D721Med (cell line): ENCODE measurements around the gene TMEM169.

ENCODE experiments used
- DNase-seq: peaks from one replicate; pipeline ENCODE4 v3.0.0; 2011; ENCODE audit warnings: low spot score; ENCODE audit not compliant: insufficient read length
- FAIRE-seq: peaks from 2 replicates; lab custom pipeline; 2011; peaks lifted over from hg19 to GRCh38; lab: Jason Lieb, UNC
- TF ChIP-seq, protein P1 (sequence below): IDR thresholded peaks from 2 replicates; pipeline ENCODE4 v1.5.1; 2012; ENCODE audit warnings: mild to moderate bottlenecking, control low read depth; ENCODE audit not compliant: insufficient read depth; ENCODE audit errors: missing control alignments

Gene TMEM169

GRCh38 chr2:216103213-216103612, 21.5 kb downstream of the TMEM169 start:
- TF ChIP-seq, protein P1, sequence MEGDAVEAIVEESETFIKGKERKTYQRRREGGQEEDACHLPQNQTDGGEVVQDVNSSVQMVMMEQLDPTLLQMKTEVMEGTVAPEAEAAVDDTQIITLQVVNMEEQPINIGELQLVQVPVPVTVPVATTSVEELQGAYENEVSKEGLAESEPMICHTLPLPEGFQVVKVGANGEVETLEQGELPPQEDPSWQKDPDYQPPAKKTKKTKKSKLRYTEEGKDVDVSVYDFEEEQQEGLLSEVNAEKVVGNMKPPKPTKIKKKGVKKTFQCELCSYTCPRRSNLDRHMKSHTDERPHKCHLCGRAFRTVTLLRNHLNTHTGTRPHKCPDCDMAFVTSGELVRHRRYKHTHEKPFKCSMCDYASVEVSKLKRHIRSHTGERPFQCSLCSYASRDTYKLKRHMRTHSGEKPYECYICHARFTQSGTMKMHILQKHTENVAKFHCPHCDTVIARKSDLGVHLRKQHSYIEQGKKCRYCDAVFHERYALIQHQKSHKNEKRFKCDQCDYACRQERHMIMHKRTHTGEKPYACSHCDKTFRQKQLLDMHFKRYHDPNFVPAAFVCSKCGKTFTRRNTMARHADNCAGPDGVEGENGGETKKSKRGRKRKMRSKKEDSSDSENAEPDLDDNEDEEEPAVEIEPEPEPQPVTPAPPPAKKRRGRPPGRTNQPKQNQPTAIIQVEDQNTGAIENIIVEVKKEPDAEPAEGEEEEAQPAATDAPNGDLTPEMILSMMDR: no peak
- DNase-seq (no peak), FAIRE-seq (no peak)

- FAIRE-seq (no peak), DNase-seq (no peak)
- TF ChIP-seq, protein P1: no peak
Measured at GRCh38 chr2:216104691-216105090, 23.0 kb downstream of the TMEM169 start.

- FAIRE-seq: no peak
- DNase-seq: no peak
- TF ChIP-seq, protein P1: no peak
Measured at GRCh38 chr2:216107320-216107719, 25.6 kb downstream of the TMEM169 start.

DNA sequence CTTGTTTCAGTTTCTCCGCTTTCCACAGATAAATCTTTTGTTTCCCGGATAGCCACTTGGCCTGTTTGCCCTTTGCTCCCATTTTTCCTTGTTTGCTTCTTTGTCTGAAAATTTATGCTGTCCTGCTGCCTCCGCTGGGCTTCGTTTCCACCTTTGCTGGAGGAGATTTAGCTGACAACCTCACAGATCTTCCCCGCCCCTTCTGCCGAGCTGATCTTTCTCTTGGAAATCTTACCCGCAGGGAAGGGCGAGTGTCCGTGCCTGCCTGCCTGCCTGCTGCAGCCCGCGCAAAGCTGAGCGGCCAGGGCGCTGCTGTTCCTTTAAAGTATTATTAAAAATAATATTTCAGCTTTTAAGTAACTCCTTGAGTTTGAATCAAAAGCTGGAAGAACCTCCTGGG, 26.0 kb downstream of the TMEM169 start:
- FAIRE-seq (no peak), DNase-seq (no peak)
- TF ChIP-seq, protein P1: no peak

- no peak for DNase-seq
- TF ChIP-seq, protein P1: no peak
- no peak for FAIRE-seq
Measured at GRCh38 chr2:216108310-216108966, 26.7 kb downstream of the TMEM169 start.

- FAIRE-seq (peak; percentile 70), DNase-seq (peak; percentile 44)
Measured at GRCh38 chr2:216108967-216109921, 27.5 kb downstream of the TMEM169 start, which contains the start of gene XRCC5. Gene XRCC5, plus strand, starts transcription at chr2:216109348. Its CDS starts 89 bp downstream, at chr2:216109437.

More at GRCh38 chr2:216108967-216109921, 27.5 kb downstream of the TMEM169 start, which contains the start of gene XRCC5:
- TF ChIP-seq, protein P1: no peak
